ENCODE measurements around the gene EXOC6.

- no peak for TF ChIP-seq CTCF (IDR thresholded peaks at IDR 0.05)
- TF ChIP-seq POLR2A (IDR thresholded peaks at IDR 0.05) = no peak
These were observed 123.9 kb downstream of the EXOC6 start for GRCh38 chr10:92972066-92972870.
